ENCODE results near the gene SMAD6. TPM values are rescaled to one million over a fixed set of nuclear protein-coding genes. Genes with fewer than 3 reads are reported as not detected.

The SMAD6 gene
- polyA plus RNA-seq, 1 donor from 2014 or later, result 0.16 TPM

DNA sequence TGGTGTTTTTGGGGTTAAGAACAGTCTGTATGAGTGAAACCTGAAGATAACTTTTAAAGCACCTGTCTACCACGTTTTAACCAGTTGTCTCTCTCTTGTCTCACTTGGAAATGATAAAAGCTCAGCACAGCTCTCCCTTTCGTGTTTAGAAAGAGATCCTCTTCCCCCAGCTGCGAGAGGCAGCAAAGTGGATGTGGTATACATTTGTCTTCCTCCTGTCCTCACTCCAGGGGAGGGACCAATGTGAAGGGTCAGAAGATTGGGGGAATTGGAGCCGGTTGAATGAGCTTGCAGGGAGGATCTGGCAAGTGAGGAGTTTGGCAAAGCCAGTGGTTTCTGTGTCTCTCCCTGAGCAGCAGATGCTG, 14.6 kb downstream of the SMAD6 start:
- Histone ChIP-seq H2AFZ (ENCODE audit: low read depth, low read length) (no peak overlapping the region), H3K4me2 (ENCODE audit: low read length) (no peak overlapping the region), H3K9me3 (ENCODE audit: low read length) (no peaks in the 10 kb centered on the region), H4K20me1 (ENCODE audit: insufficient read depth) (no peaks in the 10 kb centered on the region), H3K9ac (ENCODE audit: low read length) (no peak overlapping the region), H3K4me3 (ENCODE audit: low read length) (no peak overlapping the region), H3K36me3 (ENCODE audit: insufficient read depth, low read length) (no peaks in the 10 kb centered on the region), H3K79me2 (replicated peaks; ENCODE audit: insufficient read depth, low read length) (no peaks in the 10 kb centered on the region), H3K27ac (ENCODE audit: low read length) (no peak overlapping the region), H3K9me2 (ENCODE audit: insufficient read depth, low read length) (no peaks in the 10 kb centered on the region), H3F3A (ENCODE audit: insufficient read depth, low read length, poor library complexity, severe bottlenecking) (no peaks in the 10 kb centered on the region), H3K27me3 (ENCODE audit: insufficient read depth, low read depth, low read length) (no peaks in the 10 kb centered on the region)
- TF ChIP-seq, protein P1, sequence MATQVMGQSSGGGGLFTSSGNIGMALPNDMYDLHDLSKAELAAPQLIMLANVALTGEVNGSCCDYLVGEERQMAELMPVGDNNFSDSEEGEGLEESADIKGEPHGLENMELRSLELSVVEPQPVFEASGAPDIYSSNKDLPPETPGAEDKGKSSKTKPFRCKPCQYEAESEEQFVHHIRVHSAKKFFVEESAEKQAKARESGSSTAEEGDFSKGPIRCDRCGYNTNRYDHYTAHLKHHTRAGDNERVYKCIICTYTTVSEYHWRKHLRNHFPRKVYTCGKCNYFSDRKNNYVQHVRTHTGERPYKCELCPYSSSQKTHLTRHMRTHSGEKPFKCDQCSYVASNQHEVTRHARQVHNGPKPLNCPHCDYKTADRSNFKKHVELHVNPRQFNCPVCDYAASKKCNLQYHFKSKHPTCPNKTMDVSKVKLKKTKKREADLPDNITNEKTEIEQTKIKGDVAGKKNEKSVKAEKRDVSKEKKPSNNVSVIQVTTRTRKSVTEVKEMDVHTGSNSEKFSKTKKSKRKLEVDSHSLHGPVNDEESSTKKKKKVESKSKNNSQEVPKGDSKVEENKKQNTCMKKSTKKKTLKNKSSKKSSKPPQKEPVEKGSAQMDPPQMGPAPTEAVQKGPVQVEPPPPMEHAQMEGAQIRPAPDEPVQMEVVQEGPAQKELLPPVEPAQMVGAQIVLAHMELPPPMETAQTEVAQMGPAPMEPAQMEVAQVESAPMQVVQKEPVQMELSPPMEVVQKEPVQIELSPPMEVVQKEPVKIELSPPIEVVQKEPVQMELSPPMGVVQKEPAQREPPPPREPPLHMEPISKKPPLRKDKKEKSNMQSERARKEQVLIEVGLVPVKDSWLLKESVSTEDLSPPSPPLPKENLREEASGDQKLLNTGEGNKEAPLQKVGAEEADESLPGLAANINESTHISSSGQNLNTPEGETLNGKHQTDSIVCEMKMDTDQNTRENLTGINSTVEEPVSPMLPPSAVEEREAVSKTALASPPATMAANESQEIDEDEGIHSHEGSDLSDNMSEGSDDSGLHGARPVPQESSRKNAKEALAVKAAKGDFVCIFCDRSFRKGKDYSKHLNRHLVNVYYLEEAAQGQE (IDR thresholded peaks at IDR 0.05; ENCODE audit: borderline replicate concordance), result no peak
- TF ChIP-seq MXI1 (conservative IDR thresholded peaks at IDR 0.05; ENCODE audit: poor library complexity, severe bottlenecking) (no peak), TAF1 (IDR thresholded peaks at IDR 0.05; ENCODE audit: low read depth) (no peak), EZH2 (IDR thresholded peaks at IDR 0.05; ENCODE audit: borderline replicate concordance, insufficient read depth, low read length, poor library complexity, severe bottlenecking) (no peak), SMC3 (conservative IDR thresholded peaks at IDR 0.05; ENCODE audit: poor library complexity) (no peak)
- TF ChIP-seq, protein P2, sequence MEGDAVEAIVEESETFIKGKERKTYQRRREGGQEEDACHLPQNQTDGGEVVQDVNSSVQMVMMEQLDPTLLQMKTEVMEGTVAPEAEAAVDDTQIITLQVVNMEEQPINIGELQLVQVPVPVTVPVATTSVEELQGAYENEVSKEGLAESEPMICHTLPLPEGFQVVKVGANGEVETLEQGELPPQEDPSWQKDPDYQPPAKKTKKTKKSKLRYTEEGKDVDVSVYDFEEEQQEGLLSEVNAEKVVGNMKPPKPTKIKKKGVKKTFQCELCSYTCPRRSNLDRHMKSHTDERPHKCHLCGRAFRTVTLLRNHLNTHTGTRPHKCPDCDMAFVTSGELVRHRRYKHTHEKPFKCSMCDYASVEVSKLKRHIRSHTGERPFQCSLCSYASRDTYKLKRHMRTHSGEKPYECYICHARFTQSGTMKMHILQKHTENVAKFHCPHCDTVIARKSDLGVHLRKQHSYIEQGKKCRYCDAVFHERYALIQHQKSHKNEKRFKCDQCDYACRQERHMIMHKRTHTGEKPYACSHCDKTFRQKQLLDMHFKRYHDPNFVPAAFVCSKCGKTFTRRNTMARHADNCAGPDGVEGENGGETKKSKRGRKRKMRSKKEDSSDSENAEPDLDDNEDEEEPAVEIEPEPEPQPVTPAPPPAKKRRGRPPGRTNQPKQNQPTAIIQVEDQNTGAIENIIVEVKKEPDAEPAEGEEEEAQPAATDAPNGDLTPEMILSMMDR (IDR thresholded peaks at IDR 0.05; ENCODE audit: poor library complexity, severe bottlenecking), result no peak

DNA sequence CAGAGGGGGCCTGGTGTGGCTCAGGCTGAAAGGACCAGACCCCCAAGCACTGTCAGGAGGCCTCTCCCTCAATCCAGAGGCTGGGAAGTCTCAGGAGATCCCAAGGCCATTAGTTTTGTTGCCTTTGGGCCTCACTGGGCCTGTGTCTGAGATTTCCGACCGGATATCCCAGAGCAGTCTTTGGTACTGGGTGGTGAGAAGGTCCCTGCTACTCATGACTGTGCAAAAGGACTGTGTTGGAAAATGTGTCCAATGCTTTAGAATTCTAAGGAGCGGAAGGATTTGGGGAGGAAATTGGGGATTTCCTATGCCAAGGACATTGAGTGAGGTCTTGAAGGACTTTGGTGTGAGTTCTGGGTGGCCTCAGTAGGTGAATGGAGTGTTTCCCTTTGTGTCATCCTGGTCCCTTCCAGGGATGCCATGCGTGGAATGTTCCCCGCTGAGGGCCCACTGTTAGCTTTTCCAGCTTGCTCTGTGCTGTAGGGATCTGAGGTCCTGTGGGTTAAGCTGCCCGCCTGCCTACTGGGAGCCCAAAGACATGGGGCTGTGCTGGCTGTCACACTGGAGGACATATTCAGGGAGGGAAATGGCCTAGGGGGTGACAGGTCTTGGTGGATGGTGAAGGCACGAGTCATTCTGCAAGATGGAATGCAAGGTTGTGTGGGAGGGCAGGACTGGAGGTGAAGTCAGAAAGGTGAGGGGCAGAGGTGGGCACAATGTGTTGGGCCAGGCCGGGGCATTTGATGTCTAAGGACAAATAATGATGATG, 16.4 kb downstream of the SMAD6 start:
- no peaks in the 10 kb centered on the region for H4K20me1 ChIP-seq (ENCODE audit: insufficient read depth)
- H2AFZ ChIP-seq (ENCODE audit: low read depth, low read length), result no peak overlapping the region
- TF ChIP-seq SMC3 (conservative IDR thresholded peaks at IDR 0.05; ENCODE audit: poor library complexity) (no peak), TAF1 (IDR thresholded peaks at IDR 0.05; ENCODE audit: low read depth) (no peak)
- H3K27me3 ChIP-seq (ENCODE audit: insufficient read depth, low read depth, low read length), result no peaks in the 10 kb centered on the region
- no peak overlapping the region for H3K4me2 ChIP-seq (ENCODE audit: low read length)
- H3K27ac ChIP-seq (ENCODE audit: low read length), result no peak overlapping the region
- no peak overlapping the region for H3K9ac ChIP-seq (ENCODE audit: low read length)
- H3K9me2 ChIP-seq (ENCODE audit: insufficient read depth, low read length), result no peaks in the 10 kb centered on the region
- H3K4me3 ChIP-seq (ENCODE audit: low read length), result no peak overlapping the region
- no peaks in the 10 kb centered on the region for H3K79me2 ChIP-seq (replicated peaks; ENCODE audit: insufficient read depth, low read length)
- no peaks in the 10 kb centered on the region for H3K9me3 ChIP-seq (ENCODE audit: low read length)
- no peaks in the 10 kb centered on the region for H3K36me3 ChIP-seq (ENCODE audit: insufficient read depth, low read length)
- H3F3A ChIP-seq (ENCODE audit: insufficient read depth, low read length, poor library complexity, severe bottlenecking), result no peaks in the 10 kb centered on the region

DNA sequence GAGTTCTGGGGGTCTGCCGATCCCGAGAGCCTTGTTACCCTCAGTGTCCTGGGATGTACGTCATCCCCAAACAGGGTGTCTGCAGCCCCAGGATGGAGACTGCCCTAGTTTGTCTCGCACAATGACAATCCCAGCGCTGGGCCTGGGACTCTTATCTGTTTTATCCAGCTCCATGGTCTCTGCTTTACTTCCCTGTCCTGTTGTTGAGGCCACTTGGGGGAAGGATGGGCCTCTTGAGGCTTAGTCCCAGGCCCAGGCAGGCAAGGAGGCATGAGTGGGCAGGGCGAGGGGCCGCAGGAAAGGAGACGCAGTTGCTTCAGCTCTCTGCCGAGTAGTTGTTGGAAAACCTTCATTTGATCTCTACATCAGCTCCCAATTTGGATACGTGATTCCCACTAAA, 17.4 kb downstream of the SMAD6 start:
- Histone ChIP-seq H3K9me2 (ENCODE audit: insufficient read depth, low read length) (no peaks in the 10 kb centered on the region), H3K4me2 (ENCODE audit: low read length) (no peak overlapping the region), H3K79me2 (replicated peaks; ENCODE audit: insufficient read depth, low read length) (no peaks in the 10 kb centered on the region), H2AFZ (ENCODE audit: low read depth, low read length) (no peak overlapping the region), H3F3A (ENCODE audit: insufficient read depth, low read length, poor library complexity, severe bottlenecking) (no peaks in the 10 kb centered on the region), H3K27me3 (ENCODE audit: insufficient read depth, low read depth, low read length) (no peaks in the 10 kb centered on the region), H3K9me3 (ENCODE audit: low read length) (no peaks in the 10 kb centered on the region), H3K4me3 (ENCODE audit: low read length) (no peak overlapping the region), H3K36me3 (ENCODE audit: insufficient read depth, low read length) (no peaks in the 10 kb centered on the region), H3K9ac (ENCODE audit: low read length) (no peak overlapping the region), H4K20me1 (ENCODE audit: insufficient read depth) (no peaks in the 10 kb centered on the region), H3K27ac (ENCODE audit: low read length) (no peak overlapping the region)
- no peak for TF ChIP-seq MXI1 (conservative IDR thresholded peaks at IDR 0.05; ENCODE audit: poor library complexity, severe bottlenecking)
- TF ChIP-seq POLR2AphosphoS5 (IDR thresholded peaks at IDR 0.05), result no peak
- no peak for TF ChIP-seq TAF1 (IDR thresholded peaks at IDR 0.05; ENCODE audit: low read depth)
- no peak for TF ChIP-seq EP300 (conservative IDR thresholded peaks at IDR 0.05; ENCODE audit: poor library complexity, severe bottlenecking)
- TF ChIP-seq, protein P1 (IDR thresholded peaks at IDR 0.05; ENCODE audit: borderline replicate concordance), result no peak
- TF ChIP-seq RAD21 (conservative IDR thresholded peaks at IDR 0.05), result no peak
- TF ChIP-seq EZH2 (IDR thresholded peaks at IDR 0.05; ENCODE audit: borderline replicate concordance, insufficient read depth, low read length, poor library complexity, severe bottlenecking), result no peak
- TF ChIP-seq SMC3 (conservative IDR thresholded peaks at IDR 0.05; ENCODE audit: poor library complexity), result no peak
- TF ChIP-seq, protein P2 (IDR thresholded peaks at IDR 0.05; ENCODE audit: poor library complexity, severe bottlenecking), result no peak

Data from neural cell (in vitro differentiated cells).